Tibial nerve (tissue), 4 donors: ENCODE data around the gene SDK2.

Source experiments
- EP300 ChIP-seq, 2 donors: sonication (generic); formaldehyde crosslinking; IDR thresholded peaks; one replicate each; pipeline ENCODE4 v1.6.1; 2017; ENCODE audit warnings: antibody characterized with exemption in 2 of 2, mild to moderate bottlenecking in 1 of 2
- POLR2A ChIP-seq, 2 donors: fragments of 450-650 bp; IDR thresholded peaks; one replicate each; pipeline ENCODE4 v1.6.1; 2017; ENCODE audit warnings: antibody characterized with exemption in 2 of 2, mild to moderate bottlenecking in 2 of 2, moderate library complexity in 2 of 2
- TF ChIP-seq, protein P1 (sequence below), 5 experiments: fragments of 200-600 bp in 3 of 5; fragments of 450-650 bp in 2 of 5; sonication (generic) in 3 of 5; IDR thresholded peaks; one replicate each; pipeline ENCODE4 v1.5.1; 2016 to 2019; ENCODE audit warnings: antibody characterized with exemption in 5 of 5, mild to moderate bottlenecking in 3 of 5, moderate library complexity in 2 of 5

DNA sequence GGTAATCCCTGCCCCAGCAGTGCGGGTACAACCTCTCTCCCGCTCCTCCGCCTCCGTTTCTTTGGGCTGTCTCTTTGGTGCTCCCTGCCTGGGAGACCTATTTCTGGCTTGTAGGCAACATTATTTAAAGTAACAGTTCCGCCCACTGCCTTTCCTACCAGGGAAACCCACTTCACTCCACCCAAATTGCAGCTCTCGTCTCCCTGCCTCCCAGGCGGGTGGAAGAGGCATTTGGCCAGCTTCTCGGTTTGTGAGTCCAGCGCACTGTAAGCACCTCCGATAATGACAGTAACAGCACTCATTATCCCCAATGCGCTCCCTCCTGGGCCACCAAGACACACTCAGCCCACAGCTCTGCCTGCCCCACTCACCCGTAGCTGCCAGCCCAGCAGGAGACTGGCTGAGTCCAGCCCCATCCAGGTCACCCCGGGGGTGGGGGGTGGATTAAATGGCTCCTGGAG is 167.3 kb downstream of the SDK2 start:
- TF ChIP-seq POLR2A (IDR thresholded peaks at IDR 0.05) (no peak), EP300 (IDR thresholded peaks at IDR 0.05) (no peak)
- TF ChIP-seq, protein P1, sequence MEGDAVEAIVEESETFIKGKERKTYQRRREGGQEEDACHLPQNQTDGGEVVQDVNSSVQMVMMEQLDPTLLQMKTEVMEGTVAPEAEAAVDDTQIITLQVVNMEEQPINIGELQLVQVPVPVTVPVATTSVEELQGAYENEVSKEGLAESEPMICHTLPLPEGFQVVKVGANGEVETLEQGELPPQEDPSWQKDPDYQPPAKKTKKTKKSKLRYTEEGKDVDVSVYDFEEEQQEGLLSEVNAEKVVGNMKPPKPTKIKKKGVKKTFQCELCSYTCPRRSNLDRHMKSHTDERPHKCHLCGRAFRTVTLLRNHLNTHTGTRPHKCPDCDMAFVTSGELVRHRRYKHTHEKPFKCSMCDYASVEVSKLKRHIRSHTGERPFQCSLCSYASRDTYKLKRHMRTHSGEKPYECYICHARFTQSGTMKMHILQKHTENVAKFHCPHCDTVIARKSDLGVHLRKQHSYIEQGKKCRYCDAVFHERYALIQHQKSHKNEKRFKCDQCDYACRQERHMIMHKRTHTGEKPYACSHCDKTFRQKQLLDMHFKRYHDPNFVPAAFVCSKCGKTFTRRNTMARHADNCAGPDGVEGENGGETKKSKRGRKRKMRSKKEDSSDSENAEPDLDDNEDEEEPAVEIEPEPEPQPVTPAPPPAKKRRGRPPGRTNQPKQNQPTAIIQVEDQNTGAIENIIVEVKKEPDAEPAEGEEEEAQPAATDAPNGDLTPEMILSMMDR (IDR thresholded peaks at IDR 0.05) = no peak
